GM12864 (cell line): ENCODE measurements around the gene MDH1.

Experiments used
- DNase-seq: peaks from one replicate; pipeline ENCODE4 v3.0.0-alpha.2; 2011; ENCODE audit warnings: low read depth
- H3K4me3 ChIP-seq: 2 replicates; pipeline ENCODE4 v1.5.1; 2011; ENCODE audit warnings: mild to moderate bottlenecking, low read depth, low read length, control low read depth
- CTCF ChIP-seq: IDR thresholded peaks from 2 replicates; pipeline ENCODE4 v1.5.1; 2011; ENCODE audit warnings: low read depth, mild to moderate bottlenecking, moderate library complexity, low read length, control low read depth, inconsistent platforms; ENCODE audit errors: missing control alignments

Gene MDH1

GRCh38 chr2:63576546-63576945 is 12.2 kb upstream of the MDH1 start:
- DNase-seq, result no peak
- no peak for TF ChIP-seq CTCF
- H3K4me3 ChIP-seq, result no peak overlapping the region

GRCh38 chr2:63578767-63579166 is 10.0 kb upstream of the MDH1 start:
- DNase-seq, result no peak
- no peak for TF ChIP-seq CTCF
- no peak overlapping the region for H3K4me3 ChIP-seq

- H3K4me3 ChIP-seq, result no peak overlapping the region
- TF ChIP-seq CTCF, result no peak
- no peak for DNase-seq
Observed at GRCh38 chr2:63580651-63581297, 8.0 kb upstream of the MDH1 start.

- TF ChIP-seq CTCF, result no peak
- H3K4me3 ChIP-seq, result no peak overlapping the region
- DNase-seq, result no peak
Observed at GRCh38 chr2:63581298-63581961, 7.3 kb upstream of the MDH1 start.

- TF ChIP-seq CTCF, result no peak
- DNase-seq, result no peak
- no peak overlapping the region for H3K4me3 ChIP-seq
Observed at GRCh38 chr2:63582873-63583272, 5.9 kb upstream of the MDH1 start.

- TF ChIP-seq CTCF, result no peak
- peak overlapping the region; percentile 93 for H3K4me3 ChIP-seq
- no peak for DNase-seq
Observed at GRCh38 chr2:63587814-63588384, 864 bp upstream of the MDH1 start.
